Measurements from ENCODE around the gene RDH5.

Gene RDH5

GRCh38 chr12:55728186-55728938 lies 8.2 kb downstream of the RDH5 start:
- DNase-seq (ENCODE audit: low read depth): peak; percentile 74
- peak overlapping the region; percentile 92 for H3K4me3 ChIP-seq (ENCODE audit: low read depth, low read length)
- no peak for TF ChIP-seq CTCF (conservative IDR thresholded peaks at IDR 0.05; ENCODE audit: low read depth, low read length)

- H3K4me3 ChIP-seq (ENCODE audit: low read depth, low read length): peak within 1 kb of the TSS; percentile 92
- peak; percentile 98 for DNase-seq (ENCODE audit: low read depth)
- TF ChIP-seq CTCF (conservative IDR thresholded peaks at IDR 0.05; ENCODE audit: low read depth, low read length): no peak
These were observed 9.0 kb downstream of the RDH5 start, which contains the start of gene CD63 for GRCh38 chr12:55728939-55729818. Gene CD63 (minus strand): TSS chr12:55729009. CDS start chr12:55728341, 668 bp downstream.

GRCh38 chr12:55729819-55730818 lies 9.9 kb downstream of the RDH5 start:
- H3K4me3 ChIP-seq (ENCODE audit: low read depth, low read length): peak overlapping the region; percentile 92
- DNase-seq (ENCODE audit: low read depth): peak; percentile 71
- TF ChIP-seq CTCF (conservative IDR thresholded peaks at IDR 0.05; ENCODE audit: low read depth, low read length): no peak

GRCh38 chr12:55732288-55732687 lies 12.1 kb downstream of the RDH5 start:
- H3K4me3 ChIP-seq (ENCODE audit: low read depth, low read length): no peak overlapping the region
- no peak for DNase-seq (ENCODE audit: low read depth)
- TF ChIP-seq CTCF (conservative IDR thresholded peaks at IDR 0.05; ENCODE audit: low read depth, low read length): no peak

- H3K4me3 ChIP-seq (ENCODE audit: low read depth, low read length): no peak overlapping the region
- no peak for TF ChIP-seq CTCF (conservative IDR thresholded peaks at IDR 0.05; ENCODE audit: low read depth, low read length)
These were observed 12.9 kb downstream of the RDH5 start for GRCh38 chr12:55733021-55733555.

GRCh38 chr12:55733858-55734257 lies 13.7 kb downstream of the RDH5 start:
- DNase-seq (ENCODE audit: low read depth): no peak
- no peak for TF ChIP-seq CTCF (conservative IDR thresholded peaks at IDR 0.05; ENCODE audit: low read depth, low read length)
- no peak overlapping the region for H3K4me3 ChIP-seq (ENCODE audit: low read depth, low read length)

More at GRCh38 chr12:55733021-55733555, 12.9 kb downstream of the RDH5 start:
- DNase-seq (ENCODE audit: low read depth): no peak
